GM19239 (cell line): ENCODE measurements around the gene RAB3GAP2.
"Not testable (repeated sequence)": the region's sequence is repeated elsewhere in the genome, so short reads cannot be mapped to it uniquely, and the experiment has no call there.

Experiments used
- DNase-seq: peaks from one replicate; pipeline ENCODE4 v3.0.0; 2011; ENCODE audit warnings: low spot score; ENCODE audit not compliant: insufficient read length
- FAIRE-seq: peaks from 2 replicates; lab custom pipeline; 2011; peaks lifted over from hg19 to GRCh38; lab: Jason Lieb, UNC

The RAB3GAP2 gene

GRCh38 chr1:220245900-220246299, 26.4 kb downstream of the RAB3GAP2 start:
- not testable (repeated sequence) for FAIRE-seq, DNase-seq

GRCh38 chr1:220243947-220244346, 28.3 kb downstream of the RAB3GAP2 start:
- DNase-seq (no peak), FAIRE-seq (no peak)

- DNase-seq (no peak), FAIRE-seq (peak; percentile 70)
Observed at GRCh38 chr1:220241072-220241663, 31.1 kb downstream of the RAB3GAP2 start.

GRCh38 chr1:220239966-220240365, 32.3 kb downstream of the RAB3GAP2 start:
- FAIRE-seq = no peak
- no peak for DNase-seq

GRCh38 chr1:220239213-220239612, 33.0 kb downstream of the RAB3GAP2 start:
- FAIRE-seq (no peak), DNase-seq (no peak)

- DNase-seq, FAIRE-seq: not testable (repeated sequence)
Observed at GRCh38 chr1:220236278-220236677, 36.0 kb downstream of the RAB3GAP2 start.

GRCh38 chr1:220235462-220235861, 36.8 kb downstream of the RAB3GAP2 start:
- DNase-seq = no peak
- peak; percentile 37 for FAIRE-seq

GRCh38 chr1:220233927-220234326, 38.3 kb downstream of the RAB3GAP2 start:
- FAIRE-seq (no peak), DNase-seq (no peak)

- DNase-seq (no peak), FAIRE-seq (no peak)
Observed at GRCh38 chr1:220229771-220230170, 42.5 kb downstream of the RAB3GAP2 start.

- FAIRE-seq = no peak
- DNase-seq = no peak
Observed at GRCh38 chr1:220227393-220227792, 44.9 kb downstream of the RAB3GAP2 start.

- no peak for DNase-seq
- FAIRE-seq = no peak
Observed at GRCh38 chr1:220226752-220227151, 45.5 kb downstream of the RAB3GAP2 start.

GRCh38 chr1:220225957-220226356, 46.3 kb downstream of the RAB3GAP2 start:
- DNase-seq (no peak), FAIRE-seq (no peak)

GRCh38 chr1:220224611-220225124, 47.6 kb downstream of the RAB3GAP2 start:
- FAIRE-seq (no peak), DNase-seq (no peak)

- FAIRE-seq = peak; percentile 40
- DNase-seq = no peak
Observed at GRCh38 chr1:220224033-220224432, 48.2 kb downstream of the RAB3GAP2 start.

- no peak for DNase-seq
- no peak for FAIRE-seq
Observed at GRCh38 chr1:220222939-220223338, 49.3 kb downstream of the RAB3GAP2 start.

- DNase-seq (no peak), FAIRE-seq (no peak)
Observed at GRCh38 chr1:220221670-220222069, 50.6 kb downstream of the RAB3GAP2 start.

GRCh38 chr1:220221269-220221668, 51.0 kb downstream of the RAB3GAP2 start:
- DNase-seq (no peak), FAIRE-seq (peak; percentile 78)

GRCh38 chr1:220220699-220221040, 51.6 kb downstream of the RAB3GAP2 start:
- not testable (repeated sequence) for DNase-seq
- FAIRE-seq = peak; percentile 82

GRCh38 chr1:220219865-220220698, 52.2 kb downstream of the RAB3GAP2 start:
- peak; percentile 75 for FAIRE-seq

GRCh38 chr1:220219136-220219442, 53.2 kb downstream of the RAB3GAP2 start:
- no peak for DNase-seq
- FAIRE-seq = peak; percentile 76

More at GRCh38 chr1:220219865-220220698, 52.2 kb downstream of the RAB3GAP2 start:
- no peak for DNase-seq

- peak; percentile 91 for FAIRE-seq
- DNase-seq = not testable (repeated sequence)
Observed at GRCh38 chr1:220218397-220219135, 53.7 kb downstream of the RAB3GAP2 start.
